H9 (cell line): ENCODE results near the gene ALPG. TPM values are rescaled to one million over a fixed set of nuclear protein-coding genes. Genes with fewer than 3 reads are reported as not detected.

Experiments
- DNase-seq: peaks from one replicate; pipeline ENCODE4 v3.0.0-alpha.2; 2017
- H2AFZ ChIP-seq: one replicate; pipeline ENCODE4 v1.6.1; 2013; ENCODE audit warnings: mild to moderate bottlenecking, low read length, control low read depth, moderate library complexity
- H2AK5ac ChIP-seq: 2 replicates; pipeline ENCODE4 v1.6.1; 2013; ENCODE audit warnings: low read length, control low read depth, mixed read lengths; ENCODE audit not compliant: insufficient read length
- H2BK120ac ChIP-seq: one replicate; pipeline ENCODE4 v1.6.1; 2013; ENCODE audit warnings: low read depth, mild to moderate bottlenecking, low read length, control low read depth, inconsistent platforms; ENCODE audit not compliant: poor library complexity, severe bottlenecking
- H2BK12ac ChIP-seq: 2 replicates; pipeline ENCODE4 v1.6.1; 2013; ENCODE audit warnings: low read length, control low read depth, mixed read lengths, low read depth; ENCODE audit not compliant: insufficient read length
- H2BK15ac ChIP-seq: 2 replicates; pipeline ENCODE4 v1.6.1; 2013; ENCODE audit warnings: low read depth, low read length, control low read depth
- H2BK20ac ChIP-seq: one replicate; pipeline ENCODE4 v1.6.1; 2013; ENCODE audit warnings: low read depth, mild to moderate bottlenecking, low read length, control low read depth, inconsistent platforms; ENCODE audit not compliant: poor library complexity, severe bottlenecking
- H2BK5ac ChIP-seq: 2 replicates; pipeline ENCODE4 v1.6.1; 2013; ENCODE audit warnings: low read length, control low read depth, mixed read lengths; ENCODE audit not compliant: insufficient read length
- H3K14ac ChIP-seq: 2 replicates; pipeline ENCODE4 v1.6.1; 2013; ENCODE audit warnings: low read length, control low read depth; ENCODE audit not compliant: insufficient read depth
- H3K18ac ChIP-seq: 2 replicates; pipeline ENCODE4 v1.6.1; 2013; ENCODE audit warnings: low read depth, mild to moderate bottlenecking, mixed read lengths, low read length, control low read depth; ENCODE audit not compliant: insufficient read length
- H3K23ac ChIP-seq: 2 replicates; pipeline ENCODE4 v1.6.1; 2013; ENCODE audit warnings: low read length, control low read depth, mixed read lengths, low read depth; ENCODE audit not compliant: insufficient read length
- H3K23me2 ChIP-seq: 2 replicates; pipeline ENCODE4 v1.6.1; 2013; ENCODE audit warnings: low read depth, mild to moderate bottlenecking, mixed read lengths, low read length, control low read depth; ENCODE audit not compliant: insufficient read length, poor library complexity, severe bottlenecking
- H3K27ac ChIP-seq: 2 replicates; pipeline ENCODE4 v1.5.1; 2013; ENCODE audit warnings: low read length, control low read depth, mixed read lengths, low read depth; ENCODE audit not compliant: insufficient read length
- H3K27me3 ChIP-seq: 2 replicates; pipeline ENCODE4 v1.6.1; 2013; ENCODE audit warnings: low read length, control low read depth, inconsistent platforms; ENCODE audit not compliant: insufficient read depth
- H3K4ac ChIP-seq: 2 replicates; pipeline ENCODE4 v1.6.1; 2013; ENCODE audit warnings: low read depth, mild to moderate bottlenecking, control low read depth, inconsistent platforms, low read length, moderate library complexity
- H3K4me1 ChIP-seq: 2 replicates; pipeline ENCODE4 v1.6.1; 2013; ENCODE audit warnings: low read length, control low read depth, inconsistent platforms; ENCODE audit not compliant: insufficient read depth
- H3K4me2 ChIP-seq: 2 replicates; pipeline ENCODE4 v1.6.1; 2013; ENCODE audit warnings: low read length, control low read depth, mixed read lengths; ENCODE audit not compliant: insufficient read length, insufficient read depth
- H3K56ac ChIP-seq: 2 replicates; pipeline ENCODE4 v1.6.1; 2013; ENCODE audit warnings: low read depth, mild to moderate bottlenecking, mixed read lengths, low read length, control low read depth; ENCODE audit not compliant: insufficient read length
- H3K79me1 ChIP-seq: 2 replicates; pipeline ENCODE4 v1.6.1; 2013; ENCODE audit warnings: low read depth, mild to moderate bottlenecking, moderate library complexity, low read length, control low read depth, inconsistent platforms; ENCODE audit not compliant: insufficient read depth, poor library complexity, severe bottlenecking
- H3K79me2 ChIP-seq: 2 replicates; pipeline ENCODE4 v1.6.1; 2013; ENCODE audit warnings: low read length, control low read depth, inconsistent platforms; ENCODE audit not compliant: insufficient read depth
- H3K9ac ChIP-seq: 2 replicates; pipeline ENCODE4 v1.6.1; 2013; ENCODE audit warnings: low read length, control low read depth, mixed read lengths; ENCODE audit not compliant: insufficient read length; ENCODE audit errors: extremely low read depth
- H3K9me3 ChIP-seq: one replicate; pipeline ENCODE4 v1.6.1; 2013; ENCODE audit warnings: low read depth, low read length, inconsistent platforms; ENCODE audit not compliant: control insufficient read depth
- H3T11ph ChIP-seq: one replicate; pipeline ENCODE4 v1.6.1; 2013; ENCODE audit warnings: mild to moderate bottlenecking, low read length, control low read depth, inconsistent platforms
- H4K20me1 ChIP-seq: one replicate; pipeline ENCODE4 v1.6.1; 2013; ENCODE audit not compliant: control insufficient read depth, insufficient read length, insufficient read depth
- H4K5ac ChIP-seq: 2 replicates; pipeline ENCODE4 v1.6.1; 2013; ENCODE audit warnings: low read depth, mild to moderate bottlenecking, mixed read lengths, low read length, control low read depth; ENCODE audit not compliant: insufficient read length
- H4K8ac ChIP-seq: replicated peaks from 2 replicates; pipeline ENCODE4 v1.6.1; 2013; ENCODE audit warnings: low read length, control low read depth, mixed read lengths, low read depth; ENCODE audit not compliant: insufficient read length
- H4K91ac ChIP-seq: 2 replicates; pipeline ENCODE4 v1.6.1; 2013; ENCODE audit warnings: low read depth, mild to moderate bottlenecking, moderate library complexity, mixed read lengths, low read length, control low read depth; ENCODE audit not compliant: insufficient read length
- H3K27ac Mint-ChIP-seq, 3 experiments: 2 replicates in 2 of 3; 3 replicates in 1 of 3; pipeline ENCODE4 v1.8.0; 2020 to 2021; ENCODE audit warnings: mixed read lengths in 3 of 3, mild to moderate bottlenecking in 1 of 3, moderate library complexity in 1 of 3
- H3K27me3 Mint-ChIP-seq: 2 replicates; pipeline ENCODE4 v1.8.0; 2021; ENCODE audit warnings: low read depth, mild to moderate bottlenecking, moderate library complexity, mixed read lengths
- H3K36me3 Mint-ChIP-seq, 3 experiments: 2 replicates in 2 of 3; 3 replicates in 1 of 3; pipeline ENCODE4 v1.8.0; 2020 to 2021; ENCODE audit warnings: low read depth in 3 of 3, mixed read lengths in 3 of 3; ENCODE audit not compliant: insufficient read depth in 1 of 3
- H3K4me1 Mint-ChIP-seq, 2 experiments: 2 replicates each; pipeline ENCODE4 v1.8.0; 2020; ENCODE audit warnings: mixed read lengths in 2 of 2
- H3K4me3 Mint-ChIP-seq, 2 experiments: 2 replicates in 1 of 2; 3 replicates in 1 of 2; pipeline ENCODE4 v1.8.0; 2020 to 2021; ENCODE audit warnings: mild to moderate bottlenecking in 2 of 2, mixed read lengths in 2 of 2, moderate library complexity in 1 of 2
- H3K9me3 Mint-ChIP-seq, 2 experiments: 2 replicates in 1 of 2; 3 replicates in 1 of 2; pipeline ENCODE4 v1.8.0; 2020; ENCODE audit warnings: mild to moderate bottlenecking in 2 of 2, mixed read lengths in 2 of 2, moderate library complexity in 1 of 2
- WGBS: extraction: QIAGEN DNeasy Blood & Tissue Kit; methylation state at CpG from one replicate; pipeline ENCODE4 v1.1.7; 2013; ENCODE audit warnings: missing lambda C conversion rate, low lambda C conversion rate, mixed read lengths; ENCODE audit not compliant: insufficient read length; ENCODE audit errors: extremely low coverage; 5-methylcytosine and 5-hydroxymethylcytosine counted together
- total RNA-seq: library from RNA; stranded (reverse); gene quantifications from 2 replicates; pipeline ENCODE4 v1.2.1, GENCODE V29; 2021
- TF ChIP-seq, protein P1 (sequence below): fragments of 200-600 bp; sonication (generic); conservative IDR thresholded peaks from 3 replicates; pipeline ENCODE4 v1.8.0; 2021; ENCODE audit warnings: antibody characterized with exemption, mild to moderate bottlenecking

ALPG gene
- total RNA-seq, 1 experiment from 2014 or later = 1.3 TPM

- H2BK12ac ChIP-seq = no peak overlapping the region
- no peak overlapping the region for H3K18ac ChIP-seq
- no peaks in the 10 kb centered on the region for H3K79me1 ChIP-seq
- H3K23me2 ChIP-seq = no peaks in the 10 kb centered on the region
- no CpG with 5 or more reads among the region's 9 CpGs for WGBS
- no peak overlapping the region for H2AK5ac ChIP-seq
- H3K4ac ChIP-seq = no peak overlapping the region
- H3K14ac ChIP-seq = 0 out of 2 replicates have a peak overlapping the region, but pooled peaks have one; percentile 4
- Mint-ChIP-seq H3K36me3 (no peaks in the 10 kb centered on the region; a peak in 1 of 7 replicates), H3K9me3 (no peaks in the 10 kb centered on the region), H3K27ac (no peak overlapping the region), H3K4me1 (peaks cover 14 to 24% of the 10 kb centered on the region in 2 experiments), H3K27me3 (no peaks in the 10 kb centered on the region; the same call in none of the 2 replicates), H3K4me3 (no peak overlapping the region)
- H3K27ac ChIP-seq = no peak overlapping the region
- H2BK5ac ChIP-seq = no peak overlapping the region
- no peak overlapping the region for H4K8ac ChIP-seq
- H3K79me2 ChIP-seq = no peaks in the 10 kb centered on the region
- no peak overlapping the region for H3K9ac ChIP-seq
- no peak overlapping the region for H2AFZ ChIP-seq
- H3T11ph ChIP-seq = no peak overlapping the region
- no peak overlapping the region for H3K4me2 ChIP-seq
- no peak overlapping the region for H2BK120ac ChIP-seq
- H3K27me3 ChIP-seq = no peaks in the 10 kb centered on the region; the same call in 1 of the 2 replicates
- no peak overlapping the region for H3K56ac ChIP-seq
- H4K91ac ChIP-seq = no peak overlapping the region
- H2BK20ac ChIP-seq = no peak overlapping the region
- no peaks in the 10 kb centered on the region for H3K9me3 ChIP-seq
- DNase-seq = no peak
- no peak overlapping the region for H4K5ac ChIP-seq
- TF ChIP-seq, protein P1, sequence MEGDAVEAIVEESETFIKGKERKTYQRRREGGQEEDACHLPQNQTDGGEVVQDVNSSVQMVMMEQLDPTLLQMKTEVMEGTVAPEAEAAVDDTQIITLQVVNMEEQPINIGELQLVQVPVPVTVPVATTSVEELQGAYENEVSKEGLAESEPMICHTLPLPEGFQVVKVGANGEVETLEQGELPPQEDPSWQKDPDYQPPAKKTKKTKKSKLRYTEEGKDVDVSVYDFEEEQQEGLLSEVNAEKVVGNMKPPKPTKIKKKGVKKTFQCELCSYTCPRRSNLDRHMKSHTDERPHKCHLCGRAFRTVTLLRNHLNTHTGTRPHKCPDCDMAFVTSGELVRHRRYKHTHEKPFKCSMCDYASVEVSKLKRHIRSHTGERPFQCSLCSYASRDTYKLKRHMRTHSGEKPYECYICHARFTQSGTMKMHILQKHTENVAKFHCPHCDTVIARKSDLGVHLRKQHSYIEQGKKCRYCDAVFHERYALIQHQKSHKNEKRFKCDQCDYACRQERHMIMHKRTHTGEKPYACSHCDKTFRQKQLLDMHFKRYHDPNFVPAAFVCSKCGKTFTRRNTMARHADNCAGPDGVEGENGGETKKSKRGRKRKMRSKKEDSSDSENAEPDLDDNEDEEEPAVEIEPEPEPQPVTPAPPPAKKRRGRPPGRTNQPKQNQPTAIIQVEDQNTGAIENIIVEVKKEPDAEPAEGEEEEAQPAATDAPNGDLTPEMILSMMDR = no peak
- no peaks in the 10 kb centered on the region for H4K20me1 ChIP-seq
- no peaks in the 10 kb centered on the region for H3K4me1 ChIP-seq
- H3K23ac ChIP-seq = no peak overlapping the region
- H2BK15ac ChIP-seq = no peak overlapping the region
These were observed 27.4 kb downstream of the ALPG start for GRCh38 chr2:232434091-232434490.
